GM23338 (cell line): Measurements from ENCODE around the gene SH3TC1. TPM values are rescaled to one million over a fixed set of nuclear protein-coding genes. Genes with fewer than 3 reads are reported as not detected.

Source experiments
- ATAC-seq: fragments of 200-7000 bp; cut with Tn5 transposase; 3 replicates; pipeline ENCODE4 v1.9.1; 2020
- DNase-seq: peaks from one replicate; pipeline ENCODE4 v3.0.0-alpha.2; 2015; ENCODE audit warnings: low spot score
- H2AFZ ChIP-seq: fragments of 200-600 bp; sonication (generic); 2 replicates; pipeline ENCODE4 v1.8.0; 2016; ENCODE audit warnings: antibody characterized with exemption, mild to moderate bottlenecking, moderate library complexity
- H3F3A ChIP-seq: fragments of 200-600 bp; sonication (generic); replicated peaks from 2 replicates; pipeline ENCODE4 v1.8.0; 2017; ENCODE audit warnings: antibody characterized with exemption, mixed run types, low read depth
- H3K27ac ChIP-seq: fragments of 200-600 bp; sonication (generic); 2 replicates; pipeline ENCODE4 v1.6.1; 2016; ENCODE audit warnings: low read depth
- H3K27me3 ChIP-seq: fragments of 200-600 bp; sonication (generic); 2 replicates; pipeline ENCODE4 v1.8.0; 2016; ENCODE audit warnings: mild to moderate bottlenecking, mixed run types, moderate library complexity; ENCODE audit not compliant: insufficient read depth
- H3K36me3 ChIP-seq: fragments of 200-600 bp; sonication (generic); 2 replicates; pipeline ENCODE4 v1.8.0; 2016; ENCODE audit warnings: mild to moderate bottlenecking; ENCODE audit not compliant: insufficient read depth
- H3K4me1 ChIP-seq: fragments of 200-600 bp; sonication (generic); 2 replicates; pipeline ENCODE4 v1.8.0; 2016; ENCODE audit warnings: mild to moderate bottlenecking, moderate library complexity; ENCODE audit not compliant: insufficient read depth
- H3K4me2 ChIP-seq: fragments of 200-600 bp; sonication (generic); 2 replicates; pipeline ENCODE4 v1.7.1; 2017; ENCODE audit warnings: mixed run types
- H3K4me3 ChIP-seq: fragments of 200-600 bp; sonication (generic); 2 replicates; pipeline ENCODE4 v1.6.1; 2016; ENCODE audit warnings: mixed run types
- H3K79me2 ChIP-seq: fragments of 200-600 bp; sonication (generic); replicated peaks from 2 replicates; pipeline ENCODE4 v1.8.0; 2017; ENCODE audit warnings: mild to moderate bottlenecking; ENCODE audit not compliant: insufficient read depth
- H3K9me2 ChIP-seq: fragments of 200-600 bp; sonication (generic); 2 replicates; pipeline ENCODE4 v1.8.0; 2017; ENCODE audit not compliant: insufficient read depth
- H4K20me1 ChIP-seq: fragments of 200-600 bp; sonication (generic); replicated peaks from 2 replicates; pipeline ENCODE4 v1.8.0; 2017; ENCODE audit warnings: mild to moderate bottlenecking; ENCODE audit not compliant: insufficient read depth
- H3K27ac Mint-ChIP-seq: 2 replicates; pipeline ENCODE4 v1.8.0; 2020; ENCODE audit warnings: inconsistent platforms, mild to moderate bottlenecking, moderate library complexity, mixed read lengths
- H3K27me3 Mint-ChIP-seq: 3 replicates; pipeline ENCODE4 v1.8.0; 2022; ENCODE audit warnings: low read depth, mild to moderate bottlenecking, moderate library complexity, mixed read lengths, inconsistent platforms; ENCODE audit not compliant: insufficient read depth, poor library complexity
- H3K36me3 Mint-ChIP-seq: 3 replicates; pipeline ENCODE4 v1.8.0; 2021; ENCODE audit warnings: low read depth, mild to moderate bottlenecking, inconsistent platforms, moderate library complexity, mixed read lengths
- H3K4me1 Mint-ChIP-seq: 3 replicates; pipeline ENCODE4 v1.8.0; 2020; ENCODE audit warnings: mild to moderate bottlenecking, inconsistent platforms, mixed read lengths
- H3K4me3 Mint-ChIP-seq: 3 replicates; pipeline ENCODE4 v1.8.0; 2021; ENCODE audit warnings: moderate library complexity, mild to moderate bottlenecking, inconsistent platforms, mixed read lengths
- H3K9me3 Mint-ChIP-seq: 3 replicates; pipeline ENCODE4 v1.8.0; 2020; ENCODE audit warnings: moderate library complexity, mild to moderate bottlenecking, inconsistent platforms, mixed read lengths
- CREB1 ChIP-seq: fragments of 250-450 bp; sonication (Bioruptor Pico); IDR thresholded peaks from 2 replicates; pipeline ENCODE4 v1.5.0; 2020; ENCODE audit warnings: low read depth, mild to moderate bottlenecking, moderate library complexity
- EZH2phosphoT487 ChIP-seq: fragments of 200-600 bp; sonication (generic); IDR thresholded peaks from one replicate; pipeline ENCODE4 v1.8.1; 2018; ENCODE audit warnings: antibody characterized with exemption; ENCODE audit not compliant: unreplicated experiment
- JUNB ChIP-seq: IDR thresholded peaks from one replicate; pipeline ENCODE4 v1.6.1; 2016; ENCODE audit warnings: antibody characterized with exemption; ENCODE audit not compliant: unreplicated experiment
- NANOG ChIP-seq: IDR thresholded peaks from 2 replicates; pipeline ENCODE4 v1.6.1; 2016; ENCODE audit warnings: antibody characterized with exemption, borderline replicate concordance
- POLR2AphosphoS5 ChIP-seq: IDR thresholded peaks from 2 replicates; pipeline ENCODE4 v1.6.1; 2016; ENCODE audit warnings: antibody characterized with exemption, low read depth
- REST ChIP-seq: IDR thresholded peaks from one replicate; pipeline ENCODE4 v1.6.1; 2018; ENCODE audit warnings: antibody characterized with exemption; ENCODE audit not compliant: unreplicated experiment
- STAT1 ChIP-seq: IDR thresholded peaks from one replicate; pipeline ENCODE4 v1.6.1; 2016; ENCODE audit warnings: antibody characterized with exemption; ENCODE audit not compliant: unreplicated experiment
- ZNF114 ChIP-seq: fragments of 250-450 bp; sonication (Bioruptor Pico); IDR thresholded peaks from 2 replicates; pipeline ENCODE4 v1.5.0; 2020; ENCODE audit warnings: mild to moderate bottlenecking, moderate library complexity
- polyA plus RNA-seq: library from polyadenylated mRNA; unstranded; fragments of >200 nt; fragmentation: Nextera tagmentation; extraction: Ambion mirVana; gene quantifications from 2 replicates; pipeline ENCODE4 v1.2.1, GENCODE V29; 2016
- total RNA-seq: library from RNA; depleted of rRNA; stranded (reverse); fragments of >200 nt; shearing (Covaris generic); gene quantifications from 2 replicates; pipeline ENCODE4 v1.2.3, GENCODE V29; 2014
- TF ChIP-seq, protein P1 (sequence below): fragments of 250-450 bp; sonication (Bioruptor Pico); IDR thresholded peaks from 2 replicates; pipeline ENCODE4 v1.5.0; 2020; ENCODE audit warnings: mild to moderate bottlenecking, moderate library complexity
- TF ChIP-seq, protein P2 (sequence below): IDR thresholded peaks from 2 replicates; pipeline ENCODE4 v1.6.1; 2016; ENCODE audit warnings: antibody characterized with exemption

The SH3TC1 gene
- total and polyA plus RNA-seq, 2 experiments from 2014 or later, result 0.07 TPM; not detected in 1

DNA sequence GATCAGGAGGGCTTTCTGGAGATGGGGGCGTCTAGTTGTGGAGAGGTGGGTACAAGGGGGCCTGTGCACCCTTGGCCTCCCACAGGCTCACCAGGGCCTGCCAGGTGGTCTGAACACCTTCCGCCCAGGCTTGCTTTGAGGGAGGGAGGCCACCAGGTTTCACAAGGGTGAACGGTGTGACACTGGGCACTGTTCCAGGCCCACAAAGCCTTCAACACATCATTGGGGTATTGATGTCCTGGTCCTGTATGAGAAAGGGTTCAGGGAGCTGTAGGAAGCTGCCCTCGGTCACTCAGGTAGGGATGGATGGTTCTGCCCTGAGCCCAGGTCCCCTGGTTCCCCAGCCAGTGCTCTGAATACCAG is 76.4 kb downstream of the SH3TC1 start:
- H3F3A ChIP-seq, result no peaks in the 10 kb centered on the region
- H3K27ac Mint-ChIP-seq, result no peak overlapping the region
- H3K79me2 ChIP-seq, result no peaks in the 10 kb centered on the region
- no peaks in the 10 kb centered on the region for H3K9me3 Mint-ChIP-seq
- DNase-seq (no peak), ATAC-seq (no peak)
- H3K27me3 ChIP-seq, result peaks cover 10% of the 10 kb centered on the region
- no peak overlapping the region for H3K4me3 ChIP-seq
- H4K20me1 ChIP-seq, result no peaks in the 10 kb centered on the region
- H3K4me1 Mint-ChIP-seq, result 0 out of 3 replicates have a peak, but pooled peaks cover 2% of the 10 kb centered on the region
- no peaks in the 10 kb centered on the region for H3K4me1 ChIP-seq
- no peak overlapping the region for H3K4me3 Mint-ChIP-seq
- no peaks in the 10 kb centered on the region for H3K36me3 ChIP-seq
- no peak for TF ChIP-seq JUNB
- TF ChIP-seq REST, result no peak
- TF ChIP-seq POLR2AphosphoS5, result no peak
- TF ChIP-seq STAT1, result no peak
- TF ChIP-seq ZNF114 (CRISPR knock-in tag), result no peak
- TF ChIP-seq, protein P1, sequence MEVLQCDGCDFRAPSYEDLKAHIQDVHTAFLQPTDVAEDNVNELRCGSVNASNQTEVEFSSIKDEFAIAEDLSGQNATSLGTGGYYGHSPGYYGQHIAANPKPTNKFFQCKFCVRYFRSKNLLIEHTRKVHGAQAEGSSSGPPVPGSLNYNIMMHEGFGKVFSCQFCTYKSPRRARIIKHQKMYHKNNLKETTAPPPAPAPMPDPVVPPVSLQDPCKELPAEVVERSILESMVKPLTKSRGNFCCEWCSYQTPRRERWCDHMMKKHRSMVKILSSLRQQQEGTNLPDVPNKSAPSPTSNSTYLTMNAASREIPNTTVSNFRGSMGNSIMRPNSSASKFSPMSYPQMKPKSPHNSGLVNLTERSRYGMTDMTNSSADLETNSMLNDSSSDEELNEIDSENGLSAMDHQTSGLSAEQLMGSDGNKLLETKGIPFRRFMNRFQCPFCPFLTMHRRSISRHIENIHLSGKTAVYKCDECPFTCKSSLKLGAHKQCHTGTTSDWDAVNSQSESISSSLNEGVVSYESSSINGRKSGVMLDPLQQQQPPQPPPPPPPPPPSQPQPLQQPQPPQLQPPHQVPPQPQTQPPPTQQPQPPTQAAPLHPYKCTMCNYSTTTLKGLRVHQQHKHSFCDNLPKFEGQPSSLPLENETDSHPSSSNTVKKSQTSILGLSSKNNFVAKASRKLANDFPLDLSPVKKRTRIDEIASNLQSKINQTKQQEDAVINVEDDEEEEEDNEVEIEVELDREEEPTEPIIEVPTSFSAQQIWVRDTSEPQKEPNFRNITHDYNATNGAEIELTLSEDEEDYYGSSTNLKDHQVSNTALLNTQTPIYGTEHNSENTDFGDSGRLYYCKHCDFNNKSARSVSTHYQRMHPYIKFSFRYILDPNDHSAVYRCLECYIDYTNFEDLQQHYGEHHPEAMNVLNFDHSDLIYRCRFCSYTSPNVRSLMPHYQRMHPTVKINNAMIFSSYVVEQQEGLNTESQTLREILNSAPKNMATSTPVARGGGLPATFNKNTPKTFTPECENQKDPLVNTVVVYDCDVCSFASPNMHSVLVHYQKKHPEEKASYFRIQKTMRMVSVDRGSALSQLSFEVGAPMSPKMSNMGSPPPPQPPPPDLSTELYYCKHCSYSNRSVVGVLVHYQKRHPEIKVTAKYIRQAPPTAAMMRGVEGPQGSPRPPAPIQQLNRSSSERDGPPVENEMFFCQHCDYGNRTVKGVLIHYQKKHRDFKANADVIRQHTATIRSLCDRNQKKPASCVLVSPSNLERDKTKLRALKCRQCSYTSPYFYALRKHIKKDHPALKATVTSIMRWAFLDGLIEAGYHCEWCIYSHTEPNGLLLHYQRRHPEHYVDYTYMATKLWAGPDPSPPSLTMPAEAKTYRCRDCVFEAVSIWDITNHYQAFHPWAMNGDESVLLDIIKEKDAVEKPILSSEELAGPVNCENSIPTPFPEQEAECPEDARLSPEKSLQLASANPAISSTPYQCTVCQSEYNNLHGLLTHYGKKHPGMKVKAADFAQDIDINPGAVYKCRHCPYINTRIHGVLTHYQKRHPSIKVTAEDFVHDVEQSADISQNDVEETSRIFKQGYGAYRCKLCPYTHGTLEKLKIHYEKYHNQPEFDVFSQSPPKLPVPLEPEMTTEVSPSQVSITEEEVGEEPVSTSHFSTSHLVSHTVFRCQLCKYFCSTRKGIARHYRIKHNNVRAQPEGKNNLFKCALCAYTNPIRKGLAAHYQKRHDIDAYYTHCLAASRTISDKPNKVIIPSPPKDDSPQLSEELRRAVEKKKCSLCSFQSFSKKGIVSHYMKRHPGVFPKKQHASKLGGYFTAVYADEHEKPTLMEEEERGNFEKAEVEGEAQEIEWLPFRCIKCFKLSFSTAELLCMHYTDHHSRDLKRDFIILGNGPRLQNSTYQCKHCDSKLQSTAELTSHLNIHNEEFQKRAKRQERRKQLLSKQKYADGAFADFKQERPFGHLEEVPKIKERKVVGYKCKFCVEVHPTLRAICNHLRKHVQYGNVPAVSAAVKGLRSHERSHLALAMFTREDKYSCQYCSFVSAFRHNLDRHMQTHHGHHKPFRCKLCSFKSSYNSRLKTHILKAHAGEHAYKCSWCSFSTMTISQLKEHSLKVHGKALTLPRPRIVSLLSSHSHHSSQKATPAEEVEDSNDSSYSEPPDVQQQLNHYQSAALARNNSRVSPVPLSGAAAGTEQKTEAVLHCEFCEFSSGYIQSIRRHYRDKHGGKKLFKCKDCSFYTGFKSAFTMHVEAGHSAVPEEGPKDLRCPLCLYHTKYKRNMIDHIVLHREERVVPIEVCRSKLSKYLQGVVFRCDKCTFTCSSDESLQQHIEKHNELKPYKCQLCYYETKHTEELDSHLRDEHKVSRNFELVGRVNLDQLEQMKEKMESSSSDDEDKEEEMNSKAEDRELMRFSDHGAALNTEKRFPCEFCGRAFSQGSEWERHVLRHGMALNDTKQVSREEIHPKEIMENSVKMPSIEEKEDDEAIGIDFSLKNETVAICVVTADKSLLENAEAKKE, result no peak
- TF ChIP-seq EZH2phosphoT487, result no peak
- TF ChIP-seq, protein P2, sequence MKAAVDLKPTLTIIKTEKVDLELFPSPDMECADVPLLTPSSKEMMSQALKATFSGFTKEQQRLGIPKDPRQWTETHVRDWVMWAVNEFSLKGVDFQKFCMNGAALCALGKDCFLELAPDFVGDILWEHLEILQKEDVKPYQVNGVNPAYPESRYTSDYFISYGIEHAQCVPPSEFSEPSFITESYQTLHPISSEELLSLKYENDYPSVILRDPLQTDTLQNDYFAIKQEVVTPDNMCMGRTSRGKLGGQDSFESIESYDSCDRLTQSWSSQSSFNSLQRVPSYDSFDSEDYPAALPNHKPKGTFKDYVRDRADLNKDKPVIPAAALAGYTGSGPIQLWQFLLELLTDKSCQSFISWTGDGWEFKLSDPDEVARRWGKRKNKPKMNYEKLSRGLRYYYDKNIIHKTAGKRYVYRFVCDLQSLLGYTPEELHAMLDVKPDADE, result no peak
- TF ChIP-seq NANOG, result no peak
- TF ChIP-seq CREB1, result no peak
- H3K27me3 Mint-ChIP-seq, result peaks cover 28% of the 10 kb centered on the region
- no peak overlapping the region for H2AFZ ChIP-seq
- no peak overlapping the region for H3K27ac ChIP-seq
- no peaks in the 10 kb centered on the region for H3K9me2 ChIP-seq
- H3K36me3 Mint-ChIP-seq, result no peaks in the 10 kb centered on the region
- no peak overlapping the region for H3K4me2 ChIP-seq
